WTC11 (cell line): Measurements from ENCODE around the gene CXCL11. TPM values are rescaled to one million over a fixed set of nuclear protein-coding genes. Genes with fewer than 3 reads are reported as not detected.

Experiments
- ATAC-seq: fragments of 200-7000 bp; cut with Tn5 transposase; 2 replicates; pipeline ENCODE4 v1.10.0; 2021; ENCODE audit warnings: mild to moderate bottlenecking, moderate library complexity
- CTCF ChIA-PET: fragments of 300-600 bp; sonication (Branson Sonifier 250); formaldehyde crosslinking; loops from one replicate; lab custom pipeline; 2021; ENCODE audit warnings: antibody characterized with exemption; lab: Charles Lee
- POLR2A ChIA-PET: fragments of 350-600 bp; sonication (Branson Sonifier 250); formaldehyde crosslinking; loops from one replicate; lab custom pipeline; 2021; ENCODE audit warnings: antibody characterized with exemption; lab: Charles Lee
- DNase-seq: peaks from one replicate; pipeline ENCODE4 v3.0.0; 2021; ENCODE audit warnings: low spot score
- H3K27ac Mint-ChIP-seq: 2 replicates; pipeline ENCODE4 v1.8.0; 2021; ENCODE audit warnings: mixed read lengths
- H3K27me3 Mint-ChIP-seq: 2 replicates; pipeline ENCODE4 v1.8.0; 2021; ENCODE audit warnings: low read depth, mild to moderate bottlenecking, moderate library complexity, mixed read lengths
- H3K36me3 Mint-ChIP-seq: 2 replicates; pipeline ENCODE4 v1.8.0; 2021; ENCODE audit warnings: mixed read lengths
- H3K4me1 Mint-ChIP-seq: 2 replicates; pipeline ENCODE4 v1.8.0; 2022; ENCODE audit warnings: mixed read lengths
- H3K4me3 Mint-ChIP-seq: 2 replicates; pipeline ENCODE4 v1.8.0; 2021; ENCODE audit warnings: mild to moderate bottlenecking, moderate library complexity, mixed read lengths
- H3K9me3 Mint-ChIP-seq: 2 replicates; pipeline ENCODE4 v1.8.0; 2021; ENCODE audit warnings: mixed read lengths
- ATF2 ChIP-seq: sonication (generic); formaldehyde crosslinking; IDR thresholded peaks from 2 replicates; pipeline ENCODE4 v1.8.1; 2022; ENCODE audit warnings: low read depth, missing genetic modification reagents, borderline replicate concordance
- ATF6 ChIP-seq: sonication (generic); formaldehyde crosslinking; IDR thresholded peaks from 2 replicates; pipeline ENCODE4 v1.8.1; 2023; ENCODE audit warnings: mild to moderate bottlenecking, missing genetic modification reagents
- GABPB1 ChIP-seq: sonication (generic); formaldehyde crosslinking; IDR thresholded peaks from 2 replicates; pipeline ENCODE4 v1.8.1; 2023; ENCODE audit warnings: mild to moderate bottlenecking, missing genetic modification reagents
- NFE2L1 ChIP-seq: sonication (generic); formaldehyde crosslinking; IDR thresholded peaks from 2 replicates; pipeline ENCODE4 v1.8.1; 2023; ENCODE audit warnings: missing genetic modification reagents
- NR1H2 ChIP-seq: sonication (generic); formaldehyde crosslinking; IDR thresholded peaks from 2 replicates; pipeline ENCODE4 v1.9.0; 2021; ENCODE audit warnings: mild to moderate bottlenecking, moderate library complexity, missing genetic modification reagents
- NR2C2 ChIP-seq: sonication (generic); formaldehyde crosslinking; IDR thresholded peaks from 2 replicates; pipeline ENCODE4 v1.8.0; 2022; ENCODE audit warnings: mild to moderate bottlenecking, missing genetic modification reagents
- PRDM15 ChIP-seq: sonication (generic); formaldehyde crosslinking; IDR thresholded peaks from 2 replicates; pipeline ENCODE4 v1.8.0; 2022; ENCODE audit warnings: missing genetic modification reagents
- TEAD1 ChIP-seq: sonication (generic); formaldehyde crosslinking; IDR thresholded peaks from 2 replicates; pipeline ENCODE4 v1.8.0; 2022; ENCODE audit warnings: mild to moderate bottlenecking, missing genetic modification reagents
- USF2 ChIP-seq: sonication (generic); formaldehyde crosslinking; IDR thresholded peaks from 2 replicates; pipeline ENCODE4 v1.8.1; 2023; ENCODE audit warnings: mild to moderate bottlenecking, missing genetic modification reagents, moderate library complexity
- ZNF121 ChIP-seq: sonication (generic); formaldehyde crosslinking; IDR thresholded peaks from 2 replicates; pipeline ENCODE4 v1.8.0; 2023; ENCODE audit warnings: missing genetic modification reagents
- ZNF138 ChIP-seq: sonication (generic); formaldehyde crosslinking; conservative IDR thresholded peaks from 2 replicates; pipeline ENCODE4 v1.8.1; 2022; ENCODE audit warnings: mild to moderate bottlenecking, moderate library complexity, missing genetic modification reagents
- ZNF512 ChIP-seq: sonication (generic); formaldehyde crosslinking; IDR thresholded peaks from 2 replicates; pipeline ENCODE4 v1.8.1; 2022; ENCODE audit warnings: missing genetic modification reagents, borderline replicate concordance
- ZNF532 ChIP-seq: fragments of 250-450 bp; sonication (Bioruptor Pico); IDR thresholded peaks from 2 replicates; pipeline ENCODE4 v1.9.0; 2021; ENCODE audit warnings: mild to moderate bottlenecking, borderline replicate concordance
- total RNA-seq: library from RNA; stranded (reverse); gene quantifications from 3 replicates; pipeline ENCODE4 v1.2.3, GENCODE V29; 2021

The CXCL11 gene
- total RNA-seq, 1 experiment from 2014 or later, result 0.20 TPM

GRCh38 chr4:76022677-76023076 is 13.2 kb downstream of the CXCL11 start:
- peaks cover 12% of the 10 kb centered on the region; the same call in 1 of the 2 replicates for H3K27me3 Mint-ChIP-seq
- H3K27ac Mint-ChIP-seq, result no peak overlapping the region
- no peak for TF ChIP-seq PRDM15
- TF ChIP-seq TEAD1, result no peak
- no peak for TF ChIP-seq ZNF121
- TF ChIP-seq ZNF138 (CRISPR knock-in tag), result no peak
- no peak for TF ChIP-seq GABPB1 (CRISPR knock-in tag)
- TF ChIP-seq USF2, result no peak
- TF ChIP-seq ATF6, result no peak
- TF ChIP-seq ZNF532 (CRISPR knock-in tag), result no peak
- no peaks in the 10 kb centered on the region for H3K9me3 Mint-ChIP-seq
- POLR2A ChIA-PET, result no interaction called here
- ATAC-seq, result no peak
- DNase-seq, result no peak
- H3K4me3 Mint-ChIP-seq, result no peak overlapping the region
- H3K4me1 Mint-ChIP-seq, result no peaks in the 10 kb centered on the region
- CTCF ChIA-PET, result interaction anchor here (1.9 kb wide), 1 partner anchor 27 kb away, joined by 5 read pairs; no protein-coding TSS in a partner anchor
- H3K36me3 Mint-ChIP-seq, result no peaks in the 10 kb centered on the region

- Mint-ChIP-seq H3K4me3 (no peak overlapping the region), H3K36me3 (no peaks in the 10 kb centered on the region)
Measured at GRCh38 chr4:76022031-76022430, 13.8 kb downstream of the CXCL11 start.

More at GRCh38 chr4:76022031-76022430, 13.8 kb downstream of the CXCL11 start:
- TF ChIP-seq NFE2L1 (CRISPR knock-in tag), result no peak
- no peak for TF ChIP-seq ZNF512 (CRISPR knock-in tag)
- no peak for TF ChIP-seq ATF2
- TF ChIP-seq NR2C2 (CRISPR knock-in tag), result no peak
- TF ChIP-seq NR1H2, result no peak
- DNase-seq (no peak), ATAC-seq (no peak)
- CTCF ChIA-PET, result interaction anchor here (1.9 kb wide), 1 partner anchor 26 kb away, joined by 5 read pairs; no protein-coding TSS in a partner anchor
- POLR2A ChIA-PET, result no interaction called here
- no peak overlapping the region for H3K27ac Mint-ChIP-seq
- H3K9me3 Mint-ChIP-seq, result no peaks in the 10 kb centered on the region
- peaks cover 12% of the 10 kb centered on the region; the same call in 1 of the 2 replicates for H3K27me3 Mint-ChIP-seq
- no peaks in the 10 kb centered on the region for H3K4me1 Mint-ChIP-seq
